ENCODE data around the gene NDUFAF7. TPM values are rescaled to one million over a fixed set of nuclear protein-coding genes. Genes with fewer than 3 reads are reported as not detected.

Gene NDUFAF7
- total and polyA plus RNA-seq, 10 of the 15 experiments (the other 5 are each of a cell fraction or from before 2014, with no cell fraction given): 16.6 to 39.5 (median 24.3) TPM

- SMC1A ChIA-PET (ENCODE audit: uncharacterized antibody, unreplicated experiment): no interaction called here
- no peaks in the 10 kb centered on the region for H4K20me1 ChIP-seq (ENCODE audit: control insufficient read depth, insufficient read depth)
- no peak overlapping the region for H2AFZ ChIP-seq (ENCODE audit: control insufficient read depth, low read depth, low read length)
- DNase-seq (ENCODE audit: low read depth, low spot score) (no peak), FAIRE-seq (no peak), ATAC-seq (no peak)
- POLR2A ChIA-PET: no interaction called here
- H3K27ac ChIP-seq (ENCODE audit: control insufficient read depth, insufficient read depth): no peak overlapping the region
- RAD21 ChIA-PET (ENCODE audit: unreplicated experiment): no interaction called here
- 52% methylated on average over 6 of the region's 6 CpGs for WGBS (ENCODE audit: insufficient coverage, insufficient replicate concordance, low lambda C conversion rate, missing lambda C conversion rate)
- in situ Hi-C loops (cut with MboI): no loop called here
- no peaks in the 10 kb centered on the region; the same call in 2 of the 3 replicates for H3K9me3 ChIP-seq (replicated peaks; ENCODE audit: control insufficient read depth, insufficient read depth, low read length)
- peaks cover 4% of the 10 kb centered on the region for H3K79me2 ChIP-seq (ENCODE audit: control insufficient read depth, insufficient read depth, low read length)
- H3K36me3 ChIP-seq (ENCODE audit: control insufficient read depth in 2 of 2, insufficient read depth in 2 of 2, low read length in 1 of 2): no peaks in the 10 kb centered on the region
- H3K9ac ChIP-seq (ENCODE audit: control insufficient read depth, insufficient read depth, low read length): no peak overlapping the region
- no peak overlapping the region for H3K4me3 ChIP-seq
- TF ChIP-seq CHD2 (IDR thresholded peaks at IDR 0.05; ENCODE audit: borderline replicate concordance, low read depth, low read length) (no peak), WRNIP1 (IDR thresholded peaks at IDR 0.05; ENCODE audit: borderline replicate concordance, low read depth, low read length) (no peak), NR2C1 (IDR thresholded peaks at IDR 0.05) (no peak), SMC3 (IDR thresholded peaks at IDR 0.05; ENCODE audit: borderline replicate concordance, low read length) (no peak), ZNF622 (IDR thresholded peaks at IDR 0.05) (no peak), MTA3 (IDR thresholded peaks at IDR 0.05; ENCODE audit: borderline replicate concordance, low read length) (no peak), EZH2 (IDR thresholded peaks at IDR 0.05; ENCODE audit: borderline replicate concordance, control insufficient read depth, low read depth, low read length) (no peak), GATAD2B (conservative IDR thresholded peaks at IDR 0.05; ENCODE audit: low read depth) (no peak), ZBTB40 (IDR thresholded peaks at IDR 0.05; ENCODE audit: borderline replicate concordance) (no peak), RFX5 (IDR thresholded peaks at IDR 0.05; ENCODE audit: low read depth, low read length) (no peak), TCF12 (IDR thresholded peaks at IDR 0.05; ENCODE audit: low read depth, low read length) (no peak), MTA2 (IDR thresholded peaks at IDR 0.05; ENCODE audit: low read depth) (no peak), RBBP5 (conservative IDR thresholded peaks at IDR 0.05) (no peak), TARDBP (IDR thresholded peaks at IDR 0.05; ENCODE audit: borderline replicate concordance) (no peak), ASH2L (IDR thresholded peaks at IDR 0.05; ENCODE audit: borderline replicate concordance, low read depth) (no peak)
- H3K4me2 ChIP-seq (ENCODE audit: control insufficient read depth, insufficient read depth): no peak overlapping the region
- CTCF ChIA-PET: interaction anchor here (1.0 kb wide), 1 partner anchor 205 kb away, joined by 3 read pairs; no protein-coding TSS in a partner anchor
- intact Hi-C loops (cut with micrococcal nuclease; ENCODE audit: unreplicated experiment): no loop called here
- no TSS peak for BruUV-seq (replicated peaks)
- no peaks in the 10 kb centered on the region; the same call in 1 of the 2 replicates for H3K4me1 ChIP-seq (ENCODE audit: control insufficient read depth, insufficient read depth, low read length)
- no peaks in the 10 kb centered on the region for H3K27me3 ChIP-seq (replicated peaks in 1 of 2; ENCODE audit: control insufficient read depth in 2 of 2, insufficient read depth in 2 of 2, low read length in 1 of 2)
Measured at GRCh38 chr2:37191747-37192146, 39.7 kb upstream of the NDUFAF7 start.
